H1 (cell line): ENCODE measurements around the gene BTBD9. TPM values are rescaled to one million over a fixed set of nuclear protein-coding genes. Genes with fewer than 3 reads are reported as not detected.

Source experiments
- CTCF ChIA-PET: fragments of 300-600 bp; sonication (Branson Sonifier 250); formaldehyde crosslinking; loops from one replicate; lab custom pipeline; 2021; ENCODE audit not compliant: partially characterized antibody; lab: Charles Lee
- POLR2A ChIA-PET: fragments of 300-600 bp; sonication (Branson Sonifier 250); formaldehyde crosslinking; loops from one replicate; lab custom pipeline; 2021; ENCODE audit warnings: inconsistent platforms; ENCODE audit not compliant: partially characterized antibody; lab: Charles Lee
- DNase-seq, 2 experiments: peaks; one replicate each; pipeline versions ENCODE4 v3.0.0 to v3.0.0-alpha.2; 2010 to 2022; ENCODE audit warnings: low spot score in 2 of 2, low read depth in 1 of 2, mixed read lengths in 1 of 2
- FAIRE-seq: peaks from 2 replicates; lab custom pipeline; 2011; peaks lifted over from hg19 to GRCh38; lab: Jason Lieb, UNC
- H2AFZ ChIP-seq: 2 replicates; pipeline ENCODE4 v1.8.1; 2012; ENCODE audit warnings: low read length, inconsistent platforms
- H2AK5ac ChIP-seq: 2 replicates; pipeline ENCODE4 v1.6.1; 2013; ENCODE audit warnings: low read depth, low read length
- H2BK120ac ChIP-seq: replicated peaks from 2 replicates; pipeline ENCODE3; 2013; ENCODE audit warnings: low read depth, low read length, inconsistent platforms
- H2BK12ac ChIP-seq: 2 replicates; pipeline ENCODE4 v1.6.1; 2013; ENCODE audit warnings: low read depth, low read length
- H2BK15ac ChIP-seq: 2 replicates; pipeline ENCODE4 v1.6.1; 2013; ENCODE audit warnings: low read length
- H2BK20ac ChIP-seq: 2 replicates; pipeline ENCODE4 v1.6.1; 2013; ENCODE audit warnings: low read length
- H2BK5ac ChIP-seq: 2 replicates; pipeline ENCODE4 v1.6.1; 2013; ENCODE audit warnings: low read depth, low read length
- H3K14ac ChIP-seq: 2 replicates; pipeline ENCODE4 v1.6.1; 2013; ENCODE audit warnings: inconsistent platforms; ENCODE audit not compliant: insufficient read length
- H3K18ac ChIP-seq: 2 replicates; pipeline ENCODE4 v1.6.1; 2013; ENCODE audit warnings: low read length; ENCODE audit errors: extremely low read depth
- H3K23ac ChIP-seq: 2 replicates; pipeline ENCODE4 v1.6.1; 2013; ENCODE audit warnings: inconsistent platforms; ENCODE audit not compliant: insufficient read length
- H3K23me2 ChIP-seq: 2 replicates; pipeline ENCODE4 v1.6.1; 2013; ENCODE audit warnings: low read depth, low read length
- H3K27ac ChIP-seq: 2 replicates; pipeline ENCODE4 v1.6.1; 2011; ENCODE audit warnings: low read depth, low read length, inconsistent platforms
- H3K27me3 ChIP-seq, 4 experiments: replicated peaks in 1 of 4; 1 replicate in 1 of 4; 2 replicates in 3 of 4; pipeline versions ENCODE4 v1.6.1 to v1.8.1; 2011 to 2013; ENCODE audit warnings: low read length in 3 of 4, mild to moderate bottlenecking in 3 of 4, inconsistent platforms in 2 of 4, mixed read lengths in 2 of 4, moderate library complexity in 1 of 4; ENCODE audit not compliant: control insufficient read depth in 3 of 4, insufficient read depth in 3 of 4; ENCODE audit errors: extremely low read depth in 1 of 4
- H3K36me3 ChIP-seq, 4 experiments: 2 replicates each; pipeline versions ENCODE4 v1.6.1 to v1.8.1; 2011 to 2013; ENCODE audit warnings: mild to moderate bottlenecking in 4 of 4, low read length in 3 of 4, moderate library complexity in 2 of 4, control low read depth in 1 of 4, inconsistent platforms in 1 of 4; ENCODE audit not compliant: insufficient read depth in 4 of 4, control insufficient read depth in 2 of 4
- H3K4ac ChIP-seq: replicated peaks from 2 replicates; pipeline ENCODE3; 2013; ENCODE audit warnings: low read length, low read depth, mixed read lengths, inconsistent platforms; ENCODE audit not compliant: insufficient read length
- H3K4me1 ChIP-seq, 4 experiments: replicated peaks in 1 of 4; 1 replicate in 1 of 4; 2 replicates in 3 of 4; pipeline versions ENCODE4 v1.6.1 to v1.8.1; 2011 to 2013; ENCODE audit warnings: low read length in 3 of 4, inconsistent platforms in 2 of 4, mixed read lengths in 1 of 4; ENCODE audit not compliant: insufficient read depth in 4 of 4, control insufficient read depth in 3 of 4
- H3K4me2 ChIP-seq, 2 experiments: 2 replicates each; pipeline versions ENCODE4 v1.6.1 to v1.8.1; 2011 to 2013; ENCODE audit warnings: low read depth in 2 of 2, low read length in 2 of 2, control low read depth in 1 of 2, inconsistent platforms in 1 of 2, mild to moderate bottlenecking in 1 of 2; ENCODE audit not compliant: insufficient read depth in 1 of 2
- H3K4me3 ChIP-seq, 4 experiments: fragments of 200-600, 300-600 bp in 1 of 4; sonication (generic), shearing (Covaris generic), sonication (Bioruptor Twin) in 1 of 4; 2 replicates each; pipeline versions ENCODE4 v1.5.1 to v1.8.1; 2011 to 2016; ENCODE audit warnings: low read length in 4 of 4, low read depth in 3 of 4, control low read depth in 2 of 4, inconsistent platforms in 2 of 4, mild to moderate bottlenecking in 2 of 4, mixed read lengths in 1 of 4, moderate library complexity in 1 of 4; ENCODE audit not compliant: insufficient read depth in 2 of 4; ENCODE audit errors: extremely low read depth in 1 of 4
- H3K56ac ChIP-seq: replicated peaks from 2 replicates; pipeline ENCODE3; 2013; ENCODE audit warnings: low read depth, mild to moderate bottlenecking, mixed read lengths, low read length, inconsistent platforms; ENCODE audit not compliant: insufficient read length
- H3K79me1 ChIP-seq: 2 replicates; pipeline ENCODE4 v1.6.1; 2013; ENCODE audit warnings: low read depth, low read length, control low read depth
- H3K79me2 ChIP-seq, 2 experiments: 2 replicates each; pipeline versions ENCODE4 v1.6.1 to v1.8.1; 2012 to 2013; ENCODE audit warnings: low read length in 2 of 2, mild to moderate bottlenecking in 2 of 2, inconsistent platforms in 1 of 2; ENCODE audit not compliant: insufficient read depth in 2 of 2, control insufficient read depth in 1 of 2
- H3K9ac ChIP-seq, 4 experiments: replicated peaks in 1 of 4; 1 replicate in 1 of 4; 2 replicates in 3 of 4; pipeline versions ENCODE4 v1.6.1 to v1.8.1; 2011 to 2013; ENCODE audit warnings: low read depth in 3 of 4, low read length in 3 of 4, control low read depth in 2 of 4, mild to moderate bottlenecking in 2 of 4, moderate library complexity in 2 of 4, inconsistent platforms in 1 of 4; ENCODE audit errors: extremely low read depth in 1 of 4
- H3K9me3 ChIP-seq, 2 experiments: 2 replicates each; pipeline versions ENCODE4 v1.6.1 to v1.8.1; 2012 to 2013; ENCODE audit warnings: mild to moderate bottlenecking in 2 of 2, moderate library complexity in 2 of 2, control low read depth in 1 of 2, inconsistent platforms in 1 of 2, low read depth in 1 of 2, low read length in 1 of 2, mixed read lengths in 1 of 2; ENCODE audit not compliant: insufficient read depth in 2 of 2
- H4K20me1 ChIP-seq, 2 experiments: replicated peaks in 1 of 2; 2 replicates each; pipeline versions ENCODE3 to v1.8.1; 2011 to 2013; ENCODE audit warnings: inconsistent platforms in 2 of 2, low read length in 2 of 2, mild to moderate bottlenecking in 1 of 2; ENCODE audit not compliant: insufficient read depth in 2 of 2, control insufficient read depth in 1 of 2
- H4K5ac ChIP-seq: 2 replicates; pipeline ENCODE4 v1.6.1; 2013; ENCODE audit warnings: low read length, low read depth, mixed read lengths, inconsistent platforms; ENCODE audit not compliant: insufficient read length
- H4K8ac ChIP-seq: 2 replicates; pipeline ENCODE4 v1.8.0; 2013; ENCODE audit warnings: mild to moderate bottlenecking, moderate library complexity, low read length, inconsistent platforms; ENCODE audit not compliant: insufficient read depth; ENCODE audit errors: extremely low read depth
- H4K91ac ChIP-seq: replicated peaks from 2 replicates; pipeline ENCODE3; 2013; ENCODE audit warnings: low read length, mixed read lengths, inconsistent platforms; ENCODE audit not compliant: insufficient read length
- NRF1 ChIP-seq: IDR thresholded peaks from 2 replicates; pipeline ENCODE4 v1.6.1; 2011; ENCODE audit warnings: mild to moderate bottlenecking, low read depth, low read length, improper control_type of control experiment
- WGBS, 2 experiments: shearing (Covaris generic) in 1 of 2; methylation state at CpG; one replicate each; pipeline versions ENCODE4 v1.1.6 to v1.1.7; 2013 to 2015; ENCODE audit warnings: low lambda C conversion rate in 2 of 2, mixed read lengths in 2 of 2, inconsistent platforms in 1 of 2, low coverage in 1 of 2, missing lambda C conversion rate in 1 of 2; ENCODE audit not compliant: insufficient replicate concordance in 2 of 2, insufficient coverage in 1 of 2, insufficient read length in 1 of 2; ENCODE audit errors: extremely low coverage in 1 of 2, missing lambda C conversion rate in 1 of 2; 5-methylcytosine and 5-hydroxymethylcytosine counted together
- polyA plus RNA-seq, 7 experiments: library from polyadenylated mRNA; depleted of rRNA in 3 of 7; stranded (reverse) in 5 of 7; unstranded in 2 of 7; fragments of >200 nt in 5 of 7; fragments of 200-250 nt in 2 of 7; gene quantifications; 1 replicate in 5 of 7; 2 replicates in 1 of 7; 4 replicates in 1 of 7; pipeline versions ENCODE4 v1.2.1 to v1.2.3, GENCODE V29; 2011 to 2013; ENCODE audit warnings: missing spikeins in 2 of 7, mixed read lengths in 2 of 7
- total RNA-seq: library from RNA; stranded (reverse); fragmentation: NEBNext Ultra II Directional; extraction: Animal tissue kit (Norgen Biotek cat#: 25700); gene quantifications from 2 replicates; pipeline ENCODE4 v1.2.1, GENCODE V29; 2021

Gene BTBD9
- total and polyA plus RNA-seq, 2 of the 8 experiments (the other 6 are each of a cell fraction or from before 2014, with no cell fraction given): 0.92 to 4.1 TPM

DNA sequence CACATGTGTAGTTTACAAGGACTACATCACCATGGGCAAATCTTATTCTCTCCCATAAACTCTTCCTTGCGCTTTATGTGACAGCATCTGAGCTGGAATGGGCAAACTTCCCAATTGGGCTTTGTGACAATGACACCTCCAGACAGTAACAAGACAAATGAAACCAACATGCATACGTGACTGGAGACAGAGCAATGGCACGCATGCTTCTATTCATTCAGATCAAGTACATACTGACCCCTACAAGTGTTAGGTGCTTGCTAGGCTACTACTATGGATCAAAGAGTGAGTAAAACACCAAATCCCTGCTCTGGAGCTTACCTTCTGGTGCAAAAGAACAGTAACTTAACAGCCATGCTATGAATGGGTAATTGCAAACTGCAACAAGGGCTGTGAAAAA lies 394.9 kb downstream of the BTBD9 start:
- DNase-seq: no peak
- no peak overlapping the region for H3K27ac ChIP-seq
- no peaks in the 10 kb centered on the region for H3K9me3 ChIP-seq
- no peak overlapping the region for H3K4me3 ChIP-seq
- H3K27me3 ChIP-seq: no peaks in the 10 kb centered on the region
- H4K8ac ChIP-seq: no peak overlapping the region
- no peak for FAIRE-seq
- H2BK12ac ChIP-seq: no peak overlapping the region
- no peak overlapping the region for H3K56ac ChIP-seq
- no peak overlapping the region for H3K4ac ChIP-seq
- no peak overlapping the region for H3K23ac ChIP-seq
- no peak overlapping the region for H2BK120ac ChIP-seq
- no peaks in the 10 kb centered on the region for H3K36me3 ChIP-seq
- CTCF ChIA-PET: interaction anchor here (1.1 to 1.5 kb wide), 2 partner anchors 9 to 128 kb away, joined by 3 read pairs; no protein-coding TSS in a partner anchor
- H3K79me1 ChIP-seq: no peaks in the 10 kb centered on the region
- H2BK15ac ChIP-seq: no peak overlapping the region
- no peak overlapping the region for H2AFZ ChIP-seq
- no peak overlapping the region for H2BK20ac ChIP-seq
- no peaks in the 10 kb centered on the region for H4K20me1 ChIP-seq
- H3K23me2 ChIP-seq: no peaks in the 10 kb centered on the region
- H4K91ac ChIP-seq: no peak overlapping the region
- no peak for TF ChIP-seq NRF1
- no peak overlapping the region for H3K18ac ChIP-seq
- H3K79me2 ChIP-seq: no peaks in the 10 kb centered on the region
- no peak overlapping the region for H3K4me2 ChIP-seq
- no peak overlapping the region for H3K9ac ChIP-seq
- H2BK5ac ChIP-seq: no peak overlapping the region
- H2AK5ac ChIP-seq: no peak overlapping the region
- 0 out of 7 replicates have a peak, but pooled peaks cover 0 to 2% (median 0%) of the 10 kb centered on the region in 4 experiments for H3K4me1 ChIP-seq
- 92% methylated on average over 3 of the region's 3 CpGs; no CpG with 5 or more reads in 1 of the 2 experiments for WGBS, 2 experiments
- H3K14ac ChIP-seq: no peak overlapping the region
- POLR2A ChIA-PET: no interaction called here
- no peak overlapping the region for H4K5ac ChIP-seq
